ENCODE measurements around the gene SNX8. TPM values are rescaled to one million over a fixed set of nuclear protein-coding genes. Genes with fewer than 3 reads are reported as not detected.

SNX8 gene
- total and polyA plus RNA-seq, 2 of the 8 experiments (the other 6 are each of a cell fraction or from before 2014, with no cell fraction given), result 46.2 to 70.8 TPM

DNA sequence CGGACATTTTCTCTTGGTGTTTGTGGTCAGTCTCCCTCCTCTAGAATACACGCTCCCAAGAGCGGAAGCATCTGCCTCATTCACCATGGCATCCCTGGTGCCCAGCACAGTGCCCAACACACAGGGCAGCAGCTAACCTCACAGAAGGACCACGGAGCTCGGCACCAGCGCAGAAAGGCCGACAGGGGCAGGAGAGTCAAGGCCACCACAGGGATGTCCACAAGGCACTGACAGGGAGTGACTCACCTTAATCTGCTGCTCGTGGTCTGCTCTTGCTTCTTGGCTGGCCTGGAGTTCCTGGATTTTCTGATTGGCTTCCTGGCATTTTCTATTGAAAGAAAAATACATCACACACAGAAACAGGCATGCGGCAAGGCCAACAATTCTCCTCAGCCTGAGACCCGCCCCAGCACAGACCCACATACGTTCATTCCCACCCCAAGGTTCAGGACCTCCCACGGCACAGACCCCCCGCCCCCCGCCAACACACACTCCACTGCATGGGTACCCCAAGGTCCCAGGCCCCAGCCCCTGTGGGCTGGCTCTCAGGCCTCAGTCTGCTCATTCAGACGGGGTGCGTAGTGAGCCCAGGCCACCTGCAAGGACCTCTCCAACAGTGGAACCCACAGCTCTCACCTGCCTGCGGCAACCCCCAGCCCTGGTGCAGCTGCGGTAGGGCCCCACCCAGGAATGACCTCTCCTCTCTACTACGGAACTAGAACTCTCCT is 96.4 kb downstream of the SNX8 start:
- Histone ChIP-seq H2AFZ (ENCODE audit: low read length) (no peak overlapping the region), H2BK5ac (ENCODE audit: low read depth, low read length) (no peak overlapping the region), H3K56ac (replicated peaks; ENCODE audit: insufficient read length, low read depth, low read length) (no peak overlapping the region), H2BK120ac (replicated peaks; ENCODE audit: low read depth, low read length) (no peak overlapping the region), H3K79me1 (ENCODE audit: low read depth, low read length) (peaks cover 6% of the 10 kb centered on the region), H3K23ac (ENCODE audit: insufficient read length) (no peak overlapping the region), H3K14ac (ENCODE audit: insufficient read length) (no peak overlapping the region), H3K27me3 (replicated peaks in 1 of 4; ENCODE audit: control insufficient read depth in 3 of 4, extremely low read depth in 1 of 4, insufficient read depth in 3 of 4, low read length in 3 of 4) (no peaks in the 10 kb centered on the region), H3K4me2 (ENCODE audit: insufficient read depth in 1 of 2, low read depth in 2 of 2, low read length in 2 of 2) (no peak overlapping the region), H3K23me2 (ENCODE audit: low read depth, low read length) (no peaks in the 10 kb centered on the region), H3K9me3 (ENCODE audit: insufficient read depth in 2 of 2, low read depth in 1 of 2, low read length in 1 of 2) (no peaks in the 10 kb centered on the region), H4K91ac (replicated peaks; ENCODE audit: insufficient read length, low read length) (no peak overlapping the region), H3K27ac (ENCODE audit: low read depth, low read length) (no peak overlapping the region), H3K4me3 (ENCODE audit: extremely low read depth in 1 of 4, insufficient read depth in 2 of 4, low read depth in 3 of 4, low read length in 4 of 4) (no peak overlapping the region), H3K4me1 (replicated peaks in 1 of 4; ENCODE audit: control insufficient read depth in 3 of 4, insufficient read depth in 4 of 4, low read length in 3 of 4) (no peaks in the 10 kb centered on the region), H4K20me1 (replicated peaks in 1 of 2; ENCODE audit: control insufficient read depth in 1 of 2, insufficient read depth in 2 of 2, low read length in 2 of 2) (peaks cover 4 to 26% of the 10 kb centered on the region in 2 experiments), H3K79me2 (ENCODE audit: control insufficient read depth in 1 of 2, insufficient read depth in 2 of 2, low read length in 2 of 2) (peaks cover 0 to 4% of the 10 kb centered on the region in 2 experiments; a peak in 3 of 4 replicates), H2AK5ac (ENCODE audit: low read depth, low read length) (no peak overlapping the region), H3K36me3 (ENCODE audit: control insufficient read depth in 2 of 4, insufficient read depth in 4 of 4, low read length in 3 of 4) (peaks cover 20 to 63% (median 47%) of the 10 kb centered on the region in 4 experiments; a peak in 7 of 8 replicates), H4K5ac (ENCODE audit: insufficient read length, low read depth, low read length) (no peak overlapping the region), H3K4ac (replicated peaks; ENCODE audit: insufficient read length, low read depth, low read length) (no peak overlapping the region), H2BK12ac (ENCODE audit: low read depth, low read length) (no peak overlapping the region), H3K18ac (ENCODE audit: extremely low read depth, low read length) (no peak overlapping the region), H2BK20ac (ENCODE audit: low read length) (no peak overlapping the region), H4K8ac (ENCODE audit: extremely low read depth, insufficient read depth, low read length) (no peak overlapping the region), H3K9ac (replicated peaks in 1 of 4; ENCODE audit: extremely low read depth in 1 of 4, low read depth in 3 of 4, low read length in 3 of 4) (no peak overlapping the region), H2BK15ac (ENCODE audit: low read length) (no peak overlapping the region)
- no peak for DNase-seq (ENCODE audit: low read depth in 1 of 2, low spot score in 2 of 2)
- ChIA-PET CTCF (ENCODE audit: partially characterized antibody) (interaction anchor here (0.9 to 1.3 kb wide), 3 partner anchors 23 to 146 kb away, joined by 3 read pairs; no protein-coding TSS in a partner anchor), POLR2A (ENCODE audit: partially characterized antibody) (interaction anchor here (1.6 kb wide), 1 partner anchor 17 kb away, joined by 3 read pairs; no protein-coding TSS in a partner anchor)
- WGBS, 2 experiments (ENCODE audit: extremely low coverage in 1 of 2, insufficient coverage in 1 of 2, insufficient read length in 1 of 2, insufficient replicate concordance in 2 of 2, low coverage in 1 of 2, low lambda C conversion rate in 2 of 2, missing lambda C conversion rate in 1 of 2), result 96% methylated on average over 14 of the region's 19 CpGs; no CpG with 5 or more reads in 1 of the 2 experiments
- no peak for TF ChIP-seq RFX5 (IDR thresholded peaks at IDR 0.05; ENCODE audit: borderline replicate concordance, low read depth, low read length)
- no peak for TF ChIP-seq RBBP5 (IDR thresholded peaks at IDR 0.05; ENCODE audit: borderline replicate concordance, low read depth, low read length)
- no peak for TF ChIP-seq CBX8 (IDR thresholded peaks at IDR 0.05; ENCODE audit: borderline replicate concordance, low read depth, low read length)
- no peak for TF ChIP-seq CBX5 (IDR thresholded peaks at IDR 0.05; ENCODE audit: low read depth, low read length)
- TF ChIP-seq NRF1 (IDR thresholded peaks at IDR 0.05; ENCODE audit: low read depth, low read length), result no peak
- TF ChIP-seq SIX5 (IDR thresholded peaks at IDR 0.05; ENCODE audit: low read depth, low read length), result no peak
- no peak for TF ChIP-seq RXRA (IDR thresholded peaks at IDR 0.05; ENCODE audit: insufficient read depth, low read depth, low read length)
- TF ChIP-seq YY1 (IDR thresholded peaks at IDR 0.05; ENCODE audit: low read depth, low read length), result no peak
- FAIRE-seq, result no peak
